PC-3 (cell line): ENCODE measurements around the gene ZFYVE9.

Source experiments
- EZH2 ChIP-seq: fragments of 300-600 bp; sonication (generic); IDR thresholded peaks from one replicate; pipeline ENCODE4 v1.6.1; 2017; ENCODE audit warnings: antibody characterized with exemption, mild to moderate bottlenecking, low read length; ENCODE audit not compliant: unreplicated experiment
- TF ChIP-seq, protein P1 (sequence below): fragments of 300-600 bp; sonication (generic); conservative IDR thresholded peaks from 2 replicates; pipeline ENCODE4 v1.5.1; 2017; ENCODE audit warnings: antibody characterized with exemption, low read depth, mild to moderate bottlenecking, low read length

DNA sequence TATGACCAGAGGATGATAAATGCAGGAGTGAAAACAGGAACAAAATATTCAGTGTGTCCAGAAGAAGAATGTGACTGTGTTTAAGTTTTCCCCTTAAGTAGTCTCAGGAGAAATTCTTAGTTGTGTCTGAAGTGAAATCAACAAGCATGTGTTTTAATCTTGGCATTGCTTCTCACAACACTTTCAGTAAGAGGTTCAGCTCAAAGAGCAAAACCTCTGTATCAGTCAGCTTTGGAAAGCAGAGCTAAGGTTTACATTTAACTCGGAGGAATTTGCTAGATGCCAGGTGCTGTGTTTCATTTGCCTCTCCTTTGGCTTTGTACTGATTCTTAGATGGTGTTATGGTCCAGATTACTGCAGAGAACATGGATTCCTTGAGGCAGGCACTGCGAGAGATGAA lies 195.6 kb downstream of the ZFYVE9 start:
- TF ChIP-seq, protein P1, sequence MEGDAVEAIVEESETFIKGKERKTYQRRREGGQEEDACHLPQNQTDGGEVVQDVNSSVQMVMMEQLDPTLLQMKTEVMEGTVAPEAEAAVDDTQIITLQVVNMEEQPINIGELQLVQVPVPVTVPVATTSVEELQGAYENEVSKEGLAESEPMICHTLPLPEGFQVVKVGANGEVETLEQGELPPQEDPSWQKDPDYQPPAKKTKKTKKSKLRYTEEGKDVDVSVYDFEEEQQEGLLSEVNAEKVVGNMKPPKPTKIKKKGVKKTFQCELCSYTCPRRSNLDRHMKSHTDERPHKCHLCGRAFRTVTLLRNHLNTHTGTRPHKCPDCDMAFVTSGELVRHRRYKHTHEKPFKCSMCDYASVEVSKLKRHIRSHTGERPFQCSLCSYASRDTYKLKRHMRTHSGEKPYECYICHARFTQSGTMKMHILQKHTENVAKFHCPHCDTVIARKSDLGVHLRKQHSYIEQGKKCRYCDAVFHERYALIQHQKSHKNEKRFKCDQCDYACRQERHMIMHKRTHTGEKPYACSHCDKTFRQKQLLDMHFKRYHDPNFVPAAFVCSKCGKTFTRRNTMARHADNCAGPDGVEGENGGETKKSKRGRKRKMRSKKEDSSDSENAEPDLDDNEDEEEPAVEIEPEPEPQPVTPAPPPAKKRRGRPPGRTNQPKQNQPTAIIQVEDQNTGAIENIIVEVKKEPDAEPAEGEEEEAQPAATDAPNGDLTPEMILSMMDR: no peak
- TF ChIP-seq EZH2: no peak
